ENCODE results near the gene MMRN2. TPM values are rescaled to one million over a fixed set of nuclear protein-coding genes. Genes with fewer than 3 reads are reported as not detected.

MMRN2 gene
- total RNA-seq, 1 experiment from 2014 or later = not detected

DNA sequence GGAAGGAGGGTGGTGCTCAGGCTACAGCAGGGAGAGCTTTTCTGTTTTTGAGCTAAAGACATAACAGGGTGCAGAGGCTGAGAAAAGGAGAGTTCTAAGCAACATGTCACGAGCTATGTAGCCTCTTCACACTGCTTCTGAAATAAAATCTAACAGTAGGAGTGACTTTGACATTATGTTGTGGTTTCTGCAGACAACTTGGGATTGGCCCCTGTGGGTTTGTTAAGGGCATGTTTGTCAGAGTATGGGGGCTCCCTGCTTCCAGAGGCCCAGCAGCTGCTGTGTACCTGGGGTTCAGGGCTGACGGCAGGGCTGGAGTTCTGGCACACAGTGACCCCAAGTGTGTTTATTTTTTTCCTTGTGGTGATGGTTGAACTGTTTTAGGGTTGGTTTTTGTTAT, 24.7 kb downstream of the MMRN2 start:
- no TSS peak for BruUV-seq (replicated peaks)
- peaks cover 27% of the 10 kb centered on the region for H3K36me3 ChIP-seq (ENCODE audit: insufficient read depth, low read length, poor library complexity, severe bottlenecking)
- POLR2A ChIA-PET (ENCODE audit: low non-redundant PET) = no interaction called here
- no peaks in the 10 kb centered on the region for H3K9me3 ChIP-seq (ENCODE audit: low read depth, low read length, poor library complexity, severe bottlenecking)
- H3K4me1 ChIP-seq (ENCODE audit: insufficient read depth, low read length, poor library complexity, severe bottlenecking) = no peaks in the 10 kb centered on the region
- no peaks in the 10 kb centered on the region for H3K27me3 ChIP-seq (replicated peaks; ENCODE audit: insufficient read depth, low read depth, low read length, poor library complexity)
- H3K27ac ChIP-seq (ENCODE audit: low read depth, low read length, poor library complexity, severe bottlenecking) = no peak overlapping the region
- CTCF ChIA-PET = no interaction called here
- intact Hi-C loops (cut with micrococcal nuclease; ENCODE audit: unreplicated experiment) = no loop called here
- no peak for DNase-seq (ENCODE audit: low spot score)
- TF ChIP-seq, protein P1, sequence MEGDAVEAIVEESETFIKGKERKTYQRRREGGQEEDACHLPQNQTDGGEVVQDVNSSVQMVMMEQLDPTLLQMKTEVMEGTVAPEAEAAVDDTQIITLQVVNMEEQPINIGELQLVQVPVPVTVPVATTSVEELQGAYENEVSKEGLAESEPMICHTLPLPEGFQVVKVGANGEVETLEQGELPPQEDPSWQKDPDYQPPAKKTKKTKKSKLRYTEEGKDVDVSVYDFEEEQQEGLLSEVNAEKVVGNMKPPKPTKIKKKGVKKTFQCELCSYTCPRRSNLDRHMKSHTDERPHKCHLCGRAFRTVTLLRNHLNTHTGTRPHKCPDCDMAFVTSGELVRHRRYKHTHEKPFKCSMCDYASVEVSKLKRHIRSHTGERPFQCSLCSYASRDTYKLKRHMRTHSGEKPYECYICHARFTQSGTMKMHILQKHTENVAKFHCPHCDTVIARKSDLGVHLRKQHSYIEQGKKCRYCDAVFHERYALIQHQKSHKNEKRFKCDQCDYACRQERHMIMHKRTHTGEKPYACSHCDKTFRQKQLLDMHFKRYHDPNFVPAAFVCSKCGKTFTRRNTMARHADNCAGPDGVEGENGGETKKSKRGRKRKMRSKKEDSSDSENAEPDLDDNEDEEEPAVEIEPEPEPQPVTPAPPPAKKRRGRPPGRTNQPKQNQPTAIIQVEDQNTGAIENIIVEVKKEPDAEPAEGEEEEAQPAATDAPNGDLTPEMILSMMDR (conservative IDR thresholded peaks at IDR 0.05; ENCODE audit: low read depth, low read length) = no peak
- no peak for TF ChIP-seq EZH2 (IDR thresholded peaks at IDR 0.05; ENCODE audit: borderline replicate concordance, low read depth, low read length, poor library complexity, severe bottlenecking)
- H3K4me3 ChIP-seq (ENCODE audit: low read depth, low read length, poor library complexity, severe bottlenecking) = no peak overlapping the region

DNA sequence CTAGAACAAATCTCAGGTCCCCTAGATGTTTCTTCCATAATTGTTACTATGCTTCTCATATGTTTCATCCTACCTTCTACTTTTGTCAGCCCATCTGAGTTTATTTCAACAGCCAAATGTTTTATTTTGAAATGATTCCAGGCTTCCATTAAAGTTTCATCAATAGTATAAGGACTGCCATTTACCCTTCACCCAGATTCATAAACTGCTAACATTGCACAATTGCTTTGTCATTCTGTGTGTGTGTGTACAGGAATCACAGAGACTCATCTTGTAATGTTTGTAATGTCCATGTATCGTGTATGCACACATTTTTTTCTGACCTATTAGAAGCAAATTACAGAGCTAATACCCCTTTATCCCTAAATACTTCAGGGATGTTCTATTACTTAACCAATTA, 25.5 kb downstream of the MMRN2 start:
- intact Hi-C loops (cut with micrococcal nuclease; ENCODE audit: unreplicated experiment) = no loop called here
- ChIA-PET CTCF (no interaction called here), POLR2A (ENCODE audit: low non-redundant PET) (no interaction called here)
- Histone ChIP-seq H3K27ac (ENCODE audit: low read depth, low read length, poor library complexity, severe bottlenecking) (no peak overlapping the region), H3K9me3 (ENCODE audit: low read depth, low read length, poor library complexity, severe bottlenecking) (no peaks in the 10 kb centered on the region), H3K36me3 (ENCODE audit: insufficient read depth, low read length, poor library complexity, severe bottlenecking) (peaks cover 35% of the 10 kb centered on the region), H3K4me3 (ENCODE audit: low read depth, low read length, poor library complexity, severe bottlenecking) (no peak overlapping the region), H3K4me1 (ENCODE audit: insufficient read depth, low read length, poor library complexity, severe bottlenecking) (no peaks in the 10 kb centered on the region), H3K27me3 (replicated peaks; ENCODE audit: insufficient read depth, low read depth, low read length, poor library complexity) (no peaks in the 10 kb centered on the region)
- BruUV-seq (replicated peaks) = no TSS peak
- DNase-seq (ENCODE audit: low spot score) = no peak
- TF ChIP-seq EZH2 (IDR thresholded peaks at IDR 0.05; ENCODE audit: borderline replicate concordance, low read depth, low read length, poor library complexity, severe bottlenecking) = no peak
- TF ChIP-seq, protein P1 (conservative IDR thresholded peaks at IDR 0.05; ENCODE audit: low read depth, low read length) = no peak

DNA sequence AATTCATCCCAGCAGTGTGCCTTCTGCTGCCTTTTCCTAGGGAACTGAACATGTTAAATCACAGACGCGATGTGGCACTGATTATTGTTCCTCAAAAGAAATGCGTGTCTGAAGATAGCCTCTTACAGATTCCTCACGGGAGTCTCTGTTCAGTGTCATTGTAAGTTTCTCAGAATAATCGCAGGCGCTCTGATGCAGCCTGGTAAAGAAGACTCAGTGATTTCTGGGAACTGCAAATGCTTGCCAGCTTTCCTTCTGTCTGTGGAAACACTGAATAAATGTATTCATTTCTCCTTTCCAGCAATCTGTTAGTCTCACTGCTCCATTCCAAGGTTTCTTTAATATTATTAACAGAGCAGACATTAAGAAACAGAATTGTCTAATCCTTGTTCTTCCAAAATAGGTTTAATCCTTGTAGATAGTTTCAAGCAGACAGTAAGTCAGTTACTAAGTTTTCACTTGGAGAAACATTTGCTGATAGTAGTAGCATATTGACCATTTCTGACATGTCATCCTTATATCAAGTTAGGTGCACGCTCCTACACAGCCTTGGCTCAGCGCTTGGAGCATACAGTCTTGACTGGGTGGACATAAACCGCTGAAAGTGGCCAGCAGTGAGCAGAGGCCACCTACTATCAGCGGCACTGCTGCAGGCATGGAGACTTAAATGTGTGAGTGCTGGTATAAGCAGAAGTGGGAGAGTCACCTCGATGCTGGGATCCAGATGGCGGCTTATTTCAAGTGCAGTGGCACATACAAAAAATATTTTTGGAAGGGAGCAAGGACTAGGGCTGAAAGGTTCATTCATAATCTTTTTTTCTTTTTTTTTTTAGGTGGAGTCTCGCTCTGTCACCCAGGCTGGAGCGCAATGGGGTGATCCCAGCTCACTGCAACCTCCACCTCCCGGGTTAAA, 27.7 kb downstream of the MMRN2 start:
- H3K27ac ChIP-seq (ENCODE audit: low read depth, low read length, poor library complexity, severe bottlenecking) = no peak overlapping the region
- peaks cover 54% of the 10 kb centered on the region for H3K36me3 ChIP-seq (ENCODE audit: insufficient read depth, low read length, poor library complexity, severe bottlenecking)
- DNase-seq (ENCODE audit: low spot score) = no peak
- H3K4me3 ChIP-seq (ENCODE audit: low read depth, low read length, poor library complexity, severe bottlenecking) = no peak overlapping the region
- H3K9me3 ChIP-seq (ENCODE audit: low read depth, low read length, poor library complexity, severe bottlenecking) = no peaks in the 10 kb centered on the region
- no peaks in the 10 kb centered on the region for H3K27me3 ChIP-seq (replicated peaks; ENCODE audit: insufficient read depth, low read depth, low read length, poor library complexity)
- no TSS peak for BruUV-seq (replicated peaks)
- ChIA-PET CTCF (no interaction called here), POLR2A (ENCODE audit: low non-redundant PET) (no interaction called here)
- no peaks in the 10 kb centered on the region for H3K4me1 ChIP-seq (ENCODE audit: insufficient read depth, low read length, poor library complexity, severe bottlenecking)
- intact Hi-C loops (cut with micrococcal nuclease; ENCODE audit: unreplicated experiment) = no loop called here
- no peak for TF ChIP-seq EZH2 (IDR thresholded peaks at IDR 0.05; ENCODE audit: borderline replicate concordance, low read depth, low read length, poor library complexity, severe bottlenecking)
- TF ChIP-seq, protein P1 (conservative IDR thresholded peaks at IDR 0.05; ENCODE audit: low read depth, low read length) = no peak
